Measurements from ENCODE around the gene NXPE1. TPM values are rescaled to one million over a fixed set of nuclear protein-coding genes. Genes with fewer than 3 reads are reported as not detected.
"Not testable (repeated sequence)": the region's sequence is repeated elsewhere in the genome, so short reads cannot be mapped to it uniquely, and the experiment has no call there.

Gene NXPE1
- polyA plus RNA-seq (ENCODE audit: low read depth in 6 of 6), result not detected

- Mint-ChIP-seq H3K36me3 (no peaks in the 10 kb centered on the region), H3K4me3 (no peak within 1 kb of the TSS), H3K27ac (no peak within 1 kb of the TSS), H3K4me1 (no peaks in the 10 kb centered on the region), H3K9me3 (peaks cover 0 to 5% (median 0%) of the 10 kb centered on the region in 7 donors), H3K27me3 (peaks cover 0 to 17% (median 3%) of the 10 kb centered on the region in 3 donors)
- ATAC-seq (ENCODE audit: low read depth in 2 of 2), result no peak
- DNase-seq, result no peak
Measured at GRCh38 chr11:114559425-114560310, at the start of gene NXPE1. Gene NXPE1, minus strand, starts transcription at chr11:114559881. Its CDS starts 8,680 bp downstream, at chr11:114551201.

GRCh38 chr11:114609429-114609828 lies 49.7 kb upstream of the NXPE1 start:
- H3K27ac Mint-ChIP-seq, result no peak overlapping the region
- no peak overlapping the region for H3K4me3 Mint-ChIP-seq
- no peaks in the 10 kb centered on the region for H3K4me1 Mint-ChIP-seq

GRCh38 chr11:114608605-114609004 lies 48.9 kb upstream of the NXPE1 start:
- not testable (repeated sequence) for H3K27ac Mint-ChIP-seq; H3K4me1 Mint-ChIP-seq; H3K27me3 Mint-ChIP-seq; DNase-seq; H3K4me3 Mint-ChIP-seq; H3K36me3 Mint-ChIP-seq; H3K9me3 Mint-ChIP-seq; ATAC-seq (ENCODE audit: low read depth in 2 of 2)

More at GRCh38 chr11:114609429-114609828, 49.7 kb upstream of the NXPE1 start:
- peaks cover 0 to 4% (median 0%) of the 10 kb centered on the region in 7 donors for H3K9me3 Mint-ChIP-seq
- ATAC-seq (ENCODE audit: low read depth in 2 of 2) (no peak), DNase-seq (no peak)
- H3K27me3 Mint-ChIP-seq, result no peaks in the 10 kb centered on the region
- H3K36me3 Mint-ChIP-seq, result no peaks in the 10 kb centered on the region

GRCh38 chr11:114607753-114608459 lies 48.2 kb upstream of the NXPE1 start:
- ATAC-seq (ENCODE audit: low read depth in 2 of 2), result no peak

GRCh38 chr11:114606802-114607075 lies 47.1 kb upstream of the NXPE1 start:
- H3K9me3 Mint-ChIP-seq; ATAC-seq (ENCODE audit: low read depth in 2 of 2); H3K4me3 Mint-ChIP-seq; H3K4me1 Mint-ChIP-seq; DNase-seq; H3K27me3 Mint-ChIP-seq; H3K27ac Mint-ChIP-seq; H3K36me3 Mint-ChIP-seq: not testable (repeated sequence)

More at GRCh38 chr11:114607753-114608459, 48.2 kb upstream of the NXPE1 start:
- no peak overlapping the region for H3K27ac Mint-ChIP-seq
- no peak overlapping the region for H3K4me3 Mint-ChIP-seq
- DNase-seq, result no peak
- no peaks in the 10 kb centered on the region for H3K36me3 Mint-ChIP-seq
- H3K27me3 Mint-ChIP-seq, result no peaks in the 10 kb centered on the region
- H3K9me3 Mint-ChIP-seq, result peaks cover 0 to 4% (median 0%) of the 10 kb centered on the region in 7 donors
- H3K4me1 Mint-ChIP-seq, result no peaks in the 10 kb centered on the region

- Mint-ChIP-seq H3K4me1 (no peaks in the 10 kb centered on the region), H3K4me3 (no peak overlapping the region), H3K9me3 (peaks cover 0 to 4% (median 0%) of the 10 kb centered on the region in 7 donors), H3K27ac (no peak overlapping the region), H3K36me3 (no peaks in the 10 kb centered on the region), H3K27me3 (no peaks in the 10 kb centered on the region)
- DNase-seq, result no peak
- no peak for ATAC-seq (ENCODE audit: low read depth in 2 of 2)
Measured at GRCh38 chr11:114606003-114606801, 46.5 kb upstream of the NXPE1 start.

- H3K27ac Mint-ChIP-seq, result no peak overlapping the region
- no peak overlapping the region for H3K4me3 Mint-ChIP-seq
- no peaks in the 10 kb centered on the region for H3K27me3 Mint-ChIP-seq
- no peak for ATAC-seq (ENCODE audit: low read depth in 2 of 2)
- peaks cover 0 to 4% (median 0%) of the 10 kb centered on the region in 7 donors for H3K9me3 Mint-ChIP-seq
- no peaks in the 10 kb centered on the region for H3K36me3 Mint-ChIP-seq
- no peak for DNase-seq
- no peaks in the 10 kb centered on the region for H3K4me1 Mint-ChIP-seq
Measured at GRCh38 chr11:114605370-114605769, 45.7 kb upstream of the NXPE1 start.

- no peak for ATAC-seq (ENCODE audit: low read depth in 2 of 2)
- H3K36me3 Mint-ChIP-seq, result no peaks in the 10 kb centered on the region
- no peaks in the 10 kb centered on the region for H3K27me3 Mint-ChIP-seq
- peaks cover 0 to 4% (median 0%) of the 10 kb centered on the region in 7 donors for H3K9me3 Mint-ChIP-seq
- H3K4me1 Mint-ChIP-seq, result no peaks in the 10 kb centered on the region
- DNase-seq, result no peak
- no peak overlapping the region for H3K4me3 Mint-ChIP-seq
- no peak overlapping the region for H3K27ac Mint-ChIP-seq
Measured at GRCh38 chr11:114604886-114605285, 45.2 kb upstream of the NXPE1 start.

GRCh38 chr11:114604179-114604813 lies 44.6 kb upstream of the NXPE1 start:
- Mint-ChIP-seq H3K27me3 (peaks cover 0 to under 1% (median 0%) of the 10 kb centered on the region in 3 donors), H3K4me1 (no peaks in the 10 kb centered on the region), H3K9me3 (peaks cover 0 to 4% (median 0%) of the 10 kb centered on the region in 7 donors), H3K36me3 (no peaks in the 10 kb centered on the region), H3K4me3 (no peak overlapping the region), H3K27ac (no peak overlapping the region)
- DNase-seq (no peak), ATAC-seq (ENCODE audit: low read depth in 2 of 2) (no peak)

- H3K4me3 Mint-ChIP-seq; H3K36me3 Mint-ChIP-seq; DNase-seq; ATAC-seq (ENCODE audit: low read depth in 2 of 2); H3K27ac Mint-ChIP-seq; H3K27me3 Mint-ChIP-seq; H3K4me1 Mint-ChIP-seq; H3K9me3 Mint-ChIP-seq: not testable (repeated sequence)
Measured at GRCh38 chr11:114603151-114603550, 43.5 kb upstream of the NXPE1 start.

- Mint-ChIP-seq H3K27me3 (peaks cover 0 to 5% (median 0%) of the 10 kb centered on the region in 3 donors), H3K36me3 (no peaks in the 10 kb centered on the region), H3K27ac (no peak overlapping the region), H3K4me3 (no peak overlapping the region), H3K4me1 (no peaks in the 10 kb centered on the region), H3K9me3 (no peaks in the 10 kb centered on the region)
- ATAC-seq (ENCODE audit: low read depth in 2 of 2), result no peak
- no peak for DNase-seq
Measured at GRCh38 chr11:114598461-114598860, 38.8 kb upstream of the NXPE1 start.

- ATAC-seq (ENCODE audit: low read depth in 2 of 2), result no peak
- H3K4me3 Mint-ChIP-seq, result no peak overlapping the region
- DNase-seq, result no peak
- H3K36me3 Mint-ChIP-seq, result no peaks in the 10 kb centered on the region
- no peaks in the 10 kb centered on the region for H3K9me3 Mint-ChIP-seq
- H3K27me3 Mint-ChIP-seq, result peaks cover 0 to 5% (median 0%) of the 10 kb centered on the region in 3 donors
- no peak overlapping the region for H3K27ac Mint-ChIP-seq
- no peaks in the 10 kb centered on the region for H3K4me1 Mint-ChIP-seq
Measured at GRCh38 chr11:114596175-114596919, 36.7 kb upstream of the NXPE1 start.
